Endothelial cell of umbilical vein (primary cell): ENCODE data around the gene IL22RA1. TPM values are rescaled to one million over a fixed set of nuclear protein-coding genes. Genes with fewer than 3 reads are reported as not detected.

Source experiments
- BruUV-seq: library from RNA; stranded (reverse); fragments of 400-500 nt; replicated peaks from 2 replicates; lab custom pipeline; 2021; lab: Mats Ljungman, UMichigan
- CTCF ChIA-PET: fragments of 300-600, 350-600 bp; sonication (Branson Sonifier 250); formaldehyde crosslinking; loops from one replicate; lab custom pipeline; 2021; ENCODE audit warnings: antibody characterized with exemption, inconsistent platforms; lab: Charles Lee
- POLR2A ChIA-PET: fragments of 300-600, 350-600 bp; sonication (Branson Sonifier 250); formaldehyde crosslinking; loops from one replicate; lab custom pipeline; 2021; ENCODE audit warnings: antibody characterized with exemption, inconsistent platforms; lab: Charles Lee
- DNase-seq: peaks from one replicate; pipeline ENCODE4 v3.0.0-alpha.2; 2011; ENCODE audit warnings: low read depth, low spot score
- FAIRE-seq: peaks from 2 replicates; lab custom pipeline; 2011; peaks lifted over from hg19 to GRCh38; lab: Jason Lieb, UNC
- H2AFZ ChIP-seq: 2 replicates; pipeline ENCODE4 v1.6.0; 2012; ENCODE audit warnings: low read depth, low read length, control low read depth, inconsistent platforms
- H3K27ac ChIP-seq: 2 replicates; pipeline ENCODE4 v1.5.1; 2011; ENCODE audit warnings: low read depth, mild to moderate bottlenecking, control low read depth, low read length, moderate library complexity; ENCODE audit not compliant: insufficient read depth
- H3K27me3 ChIP-seq, 2 experiments: 2 replicates each; pipeline versions ENCODE4 v1.6.0 to v1.6.1; 2011; ENCODE audit warnings: low read length in 2 of 2, mixed read lengths in 1 of 2; ENCODE audit not compliant: control insufficient read depth in 2 of 2, insufficient read depth in 2 of 2
- H3K36me3 ChIP-seq, 2 experiments: 2 replicates in 1 of 2; 3 replicates in 1 of 2; pipeline ENCODE4 v1.5.1; 2011; ENCODE audit warnings: low read length in 2 of 2, mild to moderate bottlenecking in 1 of 2, moderate library complexity in 1 of 2; ENCODE audit not compliant: control insufficient read depth in 2 of 2, insufficient read depth in 2 of 2; ENCODE audit errors: extremely low read depth in 1 of 2
- H3K4me1 ChIP-seq: 3 replicates; pipeline ENCODE4 v1.5.1; 2011; ENCODE audit warnings: mild to moderate bottlenecking, low read length; ENCODE audit not compliant: control insufficient read depth, insufficient read depth; ENCODE audit errors: extremely low read depth
- H3K4me2 ChIP-seq: 2 replicates; pipeline ENCODE4 v1.6.1; 2011; ENCODE audit warnings: low read length, control low read depth, mixed read lengths; ENCODE audit not compliant: insufficient read depth
- H3K4me3 ChIP-seq, 3 experiments: fragments of 200-600 bp in 1 of 3; sonication (generic), shearing (Covaris generic) in 1 of 3; replicated peaks in 1 of 3; 2 replicates each; pipeline ENCODE4 v1.5.1; 2011 to 2016; ENCODE audit warnings: control low read depth in 3 of 3, low read length in 3 of 3, mild to moderate bottlenecking in 2 of 3, inconsistent platforms in 1 of 3, low read depth in 1 of 3, moderate library complexity in 1 of 3; ENCODE audit not compliant: insufficient read depth in 1 of 3
- H3K79me2 ChIP-seq: 2 replicates; pipeline ENCODE4 v1.6.0; 2012; ENCODE audit warnings: low read length, inconsistent platforms; ENCODE audit not compliant: control insufficient read depth, insufficient read depth
- H3K9ac ChIP-seq: replicated peaks from 2 replicates; pipeline ENCODE3; 2011; ENCODE audit warnings: low read length, control low read depth; ENCODE audit not compliant: insufficient read depth; ENCODE audit errors: extremely low read depth
- H3K9me1 ChIP-seq: replicated peaks from 3 replicates; pipeline ENCODE4 v1.6.0; 2011; ENCODE audit warnings: mild to moderate bottlenecking, low read length; ENCODE audit not compliant: control insufficient read depth, insufficient read depth; ENCODE audit errors: extremely low read depth
- H3K9me3 ChIP-seq: replicated peaks from 2 replicates; pipeline ENCODE4 v1.5.1; 2012; ENCODE audit warnings: low read length, inconsistent platforms; ENCODE audit not compliant: control insufficient read depth, insufficient read depth
- H4K20me1 ChIP-seq: replicated peaks from 2 replicates; pipeline ENCODE3; 2011; ENCODE audit warnings: mild to moderate bottlenecking, low read length; ENCODE audit not compliant: control insufficient read depth, insufficient read depth; ENCODE audit errors: extremely low read depth
- CTCF ChIP-seq, 2 donors: IDR thresholded peaks; 1 replicate in 1 of 2; 2 replicates in 1 of 2; pipeline ENCODE4 v1.5.1; 2011; ENCODE audit warnings: low read length in 2 of 2, mild to moderate bottlenecking in 2 of 2, moderate library complexity in 2 of 2, control low read depth in 1 of 2, inconsistent platforms in 1 of 2, low read depth in 1 of 2; ENCODE audit not compliant: insufficient read depth in 1 of 2; ENCODE audit errors: extremely low read depth in 1 of 2
- EZH2 ChIP-seq: IDR thresholded peaks from 2 replicates; pipeline ENCODE4 v1.6.1; 2012; ENCODE audit warnings: borderline replicate concordance, low read depth, mild to moderate bottlenecking, moderate library complexity, low read length, inconsistent platforms; ENCODE audit not compliant: severe bottlenecking
- FOS ChIP-seq: IDR thresholded peaks from 2 replicates; pipeline ENCODE4 v1.6.1; 2011; ENCODE audit warnings: mild to moderate bottlenecking, low read length, moderate library complexity, borderline replicate concordance; ENCODE audit not compliant: insufficient read depth
- GATA2 ChIP-seq: IDR thresholded peaks from 2 replicates; pipeline ENCODE4 v1.7.0; 2011; ENCODE audit warnings: low read depth, mild to moderate bottlenecking, moderate library complexity, mixed read lengths, low read length; ENCODE audit not compliant: insufficient read length, insufficient read depth
- JUN ChIP-seq: IDR thresholded peaks from 2 replicates; pipeline ENCODE4 v1.6.1; 2011; ENCODE audit warnings: borderline replicate concordance, low read depth; ENCODE audit not compliant: insufficient read length, insufficient read depth
- MAX ChIP-seq: IDR thresholded peaks from 2 replicates; pipeline ENCODE4 v1.6.1; 2011; ENCODE audit not compliant: insufficient read depth, insufficient read length
- MYC ChIP-seq: IDR thresholded peaks from one replicate; pipeline ENCODE4 v1.6.1; 2011; ENCODE audit warnings: mild to moderate bottlenecking, low read depth, low read length
- POLR2A ChIP-seq: IDR thresholded peaks from 2 replicates; pipeline ENCODE4 v1.6.1; 2012; ENCODE audit warnings: low read depth, mild to moderate bottlenecking, control low read depth, low read length
- POLR2AphosphoS5 ChIP-seq: IDR thresholded peaks from 2 replicates; pipeline ENCODE4 v1.6.1; 2012; ENCODE audit warnings: low read depth, mild to moderate bottlenecking, control low read depth, low read length, moderate library complexity; ENCODE audit not compliant: insufficient read depth
- dilution Hi-C: fragments of 300-500 bp; cut with MboI; formaldehyde crosslinking; loops from one replicate; pipeline ENCODE4 v1.15.0; 2019; ENCODE audit warnings: low sequenced_read_pairs; ENCODE audit not compliant: extremely low pct_ligation_motif_present
- intact Hi-C: fragments of 100-400 bp; cut with micrococcal nuclease; formaldehyde crosslinking; loops from one replicate; pipeline ENCODE4 v1.10.0; 2022
- polyA plus RNA-seq, 4 experiments: library from polyadenylated mRNA; depleted of rRNA in 3 of 4; stranded (reverse) in 3 of 4; unstranded in 1 of 4; fragments of >200 nt; gene quantifications; 2 replicates each; pipeline versions ENCODE4 v1.2.1 to v1.2.3, GENCODE V29; 2011 to 2012; ENCODE audit warnings: missing spikeins in 1 of 4
- total RNA-seq: library from RNA; stranded (reverse); gene quantifications from 2 replicates; pipeline ENCODE4 v1.2.3, GENCODE V29; 2021

The IL22RA1 gene
- total and polyA plus RNA-seq, 2 donors (not counting 3 experiments of a cell fraction or from before 2014, with no cell fraction given), result not detected

DNA sequence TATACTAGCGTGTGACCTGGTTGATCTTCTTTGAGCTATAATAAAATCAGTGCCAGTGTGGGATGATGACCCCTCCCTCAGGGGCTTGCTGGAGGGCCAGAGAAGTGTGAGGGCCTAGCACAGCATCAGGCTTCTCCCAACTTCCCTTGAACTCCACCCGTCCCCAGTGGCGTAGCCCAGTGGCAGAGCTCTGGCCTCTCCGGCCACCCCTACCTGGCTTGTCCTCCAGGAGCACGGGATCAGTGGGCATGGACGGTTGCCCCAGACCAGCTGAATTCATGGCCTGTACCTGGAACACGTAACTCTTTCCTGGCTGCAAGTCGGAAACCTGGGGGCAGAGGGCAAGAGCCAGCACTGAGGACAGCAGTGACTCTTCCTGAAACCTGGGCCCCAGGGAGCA, 67.0 kb downstream of the IL22RA1 start:
- TF ChIP-seq CTCF (IDR thresholded peaks at IDR 0.05; ENCODE audit: extremely low read depth in 1 of 2, insufficient read depth in 1 of 2, low read depth in 1 of 2, low read length in 2 of 2) (no peak), JUN (no peak), EZH2 (no peak), POLR2AphosphoS5 (no peak), MAX (no peak)

DNA sequence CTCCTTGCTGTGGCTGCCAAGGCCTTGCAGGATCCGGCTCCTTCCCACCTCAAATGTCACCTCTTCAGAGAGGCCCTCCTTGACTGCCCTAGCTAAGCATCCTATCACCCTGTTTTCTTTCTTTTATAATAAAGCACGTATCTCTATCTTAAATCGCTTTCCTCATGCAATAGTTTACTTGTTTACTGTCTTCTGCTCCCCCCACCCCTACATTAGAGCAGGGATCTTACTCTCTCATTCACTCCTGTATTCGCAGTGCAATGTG, 67.4 kb downstream of the IL22RA1 start:
- dilution Hi-C loops, result no loop called here
- POLR2A ChIA-PET, result no interaction called here
- CTCF ChIA-PET, result no interaction called here

More for the DNA sequence above, 67.0 kb downstream of the IL22RA1 start:
- no peaks in the 10 kb centered on the region for H3K79me2 ChIP-seq
- H3K4me3 ChIP-seq, result no peak overlapping the region
- no peak for DNase-seq
- no peak overlapping the region for H2AFZ ChIP-seq
- dilution Hi-C loops (no loop called here), intact Hi-C loops (no loop called here)
- no peaks in the 10 kb centered on the region for H4K20me1 ChIP-seq
- H3K27me3 ChIP-seq, result peaks cover 0 to 3% of the 10 kb centered on the region in 2 experiments
- H3K36me3 ChIP-seq, result no peaks in the 10 kb centered on the region
- no peaks in the 10 kb centered on the region for H3K9me3 ChIP-seq
- ChIA-PET CTCF (no interaction called here), POLR2A (no interaction called here)
- H3K9me1 ChIP-seq, result no peaks in the 10 kb centered on the region
- H3K4me1 ChIP-seq, result no peaks in the 10 kb centered on the region
- no TSS peak for BruUV-seq
- H3K9ac ChIP-seq, result no peak overlapping the region
- H3K27ac ChIP-seq, result no peak overlapping the region
- FAIRE-seq, result no peak
- no peak overlapping the region for H3K4me2 ChIP-seq

More for the DNA sequence above, 67.4 kb downstream of the IL22RA1 start:
- DNase-seq (no peak), FAIRE-seq (no peak)
- Histone ChIP-seq H3K4me1 (no peaks in the 10 kb centered on the region), H3K4me3 (no peak overlapping the region), H3K27me3 (peaks cover 0 to 3% of the 10 kb centered on the region in 2 experiments), H3K9me1 (no peaks in the 10 kb centered on the region), H3K36me3 (no peaks in the 10 kb centered on the region), H2AFZ (no peak overlapping the region), H3K9ac (no peak overlapping the region), H4K20me1 (no peaks in the 10 kb centered on the region), H3K9me3 (no peaks in the 10 kb centered on the region), H3K79me2 (no peaks in the 10 kb centered on the region), H3K27ac (no peak overlapping the region), H3K4me2 (no peak overlapping the region)
- BruUV-seq, result no TSS peak
- TF ChIP-seq FOS (no peak), MAX (no peak), JUN (no peak), GATA2 (no peak), CTCF (IDR thresholded peaks at IDR 0.05; ENCODE audit: extremely low read depth in 1 of 2, insufficient read depth in 1 of 2, low read depth in 1 of 2, low read length in 2 of 2) (no peak), MYC (no peak), POLR2AphosphoS5 (no peak), EZH2 (no peak), POLR2A (no peak)
- intact Hi-C loops, result no loop called here
